Measurements from ENCODE around the gene L3MBTL2. TPM values are rescaled to one million over a fixed set of nuclear protein-coding genes. Genes with fewer than 3 reads are reported as not detected.

Gene L3MBTL2
- total and polyA plus RNA-seq, 7 donors: 7.2 to 19.0 (median 13.9) TPM

DNA sequence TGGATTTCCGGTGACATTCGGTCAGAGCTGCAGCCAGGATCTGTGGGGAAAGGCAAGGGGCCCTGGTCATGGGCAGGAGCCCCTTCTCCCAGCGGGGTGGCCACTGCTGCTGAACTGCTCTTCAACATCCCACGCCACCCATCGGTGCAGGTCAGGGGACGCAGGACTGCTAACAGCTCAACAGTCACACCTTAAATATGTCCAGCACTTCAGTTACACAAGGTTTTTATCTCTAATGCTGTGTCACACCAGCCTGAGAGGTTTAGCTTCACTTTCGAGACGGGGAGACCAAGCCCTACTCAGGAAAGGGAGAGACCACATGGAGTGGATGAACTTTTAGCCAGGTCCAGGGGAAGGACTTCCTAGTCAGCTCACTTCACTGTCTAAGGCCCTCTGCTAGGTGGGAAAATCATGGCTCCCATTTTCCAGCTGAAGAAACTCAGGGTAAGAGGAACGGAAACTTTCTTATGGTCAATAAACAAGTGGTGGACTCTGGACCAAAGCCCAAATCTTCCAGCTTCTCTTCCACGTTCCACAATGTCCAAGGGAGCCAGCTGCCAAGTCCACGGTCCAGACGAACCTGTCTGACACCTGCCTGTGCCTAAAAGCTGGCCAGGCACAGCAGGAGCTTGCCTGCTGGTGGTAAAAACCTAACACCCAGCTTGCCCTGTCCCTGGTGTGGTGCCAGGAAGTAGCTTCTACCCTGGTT is 56.6 kb downstream of the L3MBTL2 start:
- no peak for TF ChIP-seq EP300 (IDR thresholded peaks at IDR 0.05)
- no peak for TF ChIP-seq POLR2AphosphoS5 (IDR thresholded peaks at IDR 0.05)
- no peak for TF ChIP-seq POLR2A (IDR thresholded peaks at IDR 0.05)
- TF ChIP-seq, protein P1, sequence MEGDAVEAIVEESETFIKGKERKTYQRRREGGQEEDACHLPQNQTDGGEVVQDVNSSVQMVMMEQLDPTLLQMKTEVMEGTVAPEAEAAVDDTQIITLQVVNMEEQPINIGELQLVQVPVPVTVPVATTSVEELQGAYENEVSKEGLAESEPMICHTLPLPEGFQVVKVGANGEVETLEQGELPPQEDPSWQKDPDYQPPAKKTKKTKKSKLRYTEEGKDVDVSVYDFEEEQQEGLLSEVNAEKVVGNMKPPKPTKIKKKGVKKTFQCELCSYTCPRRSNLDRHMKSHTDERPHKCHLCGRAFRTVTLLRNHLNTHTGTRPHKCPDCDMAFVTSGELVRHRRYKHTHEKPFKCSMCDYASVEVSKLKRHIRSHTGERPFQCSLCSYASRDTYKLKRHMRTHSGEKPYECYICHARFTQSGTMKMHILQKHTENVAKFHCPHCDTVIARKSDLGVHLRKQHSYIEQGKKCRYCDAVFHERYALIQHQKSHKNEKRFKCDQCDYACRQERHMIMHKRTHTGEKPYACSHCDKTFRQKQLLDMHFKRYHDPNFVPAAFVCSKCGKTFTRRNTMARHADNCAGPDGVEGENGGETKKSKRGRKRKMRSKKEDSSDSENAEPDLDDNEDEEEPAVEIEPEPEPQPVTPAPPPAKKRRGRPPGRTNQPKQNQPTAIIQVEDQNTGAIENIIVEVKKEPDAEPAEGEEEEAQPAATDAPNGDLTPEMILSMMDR (IDR thresholded peaks at IDR 0.05): no peak
- H3K27me3 ChIP-seq: no peaks in the 10 kb centered on the region
- intact Hi-C loops (cut with DNase I): no loop called here
- peaks cover 24 to 88% (median 56%) of the 10 kb centered on the region in 4 donors for H3K36me3 ChIP-seq
- H3K4me1 ChIP-seq: peaks cover 0 to 4% (median under 1%) of the 10 kb centered on the region in 4 donors
- H3K27ac ChIP-seq: no peak overlapping the region
- 76 to 87% methylated on average over 12 of the region's 12 CpGs for WGBS, 2 donors
- H3K9me3 ChIP-seq: no peaks in the 10 kb centered on the region
- no peak overlapping the region for H3K4me3 ChIP-seq
- DNase-seq: no peak

- WGBS, 2 donors: 96% methylated on average over 15 of the region's 15 CpGs
- no peak for DNase-seq
- H3K36me3 ChIP-seq: peaks cover 27 to 92% (median 59%) of the 10 kb centered on the region in 4 donors
- H3K27me3 ChIP-seq: no peaks in the 10 kb centered on the region
- no peak overlapping the region for H3K27ac ChIP-seq
- intact Hi-C loops (cut with DNase I): no loop called here
- TF ChIP-seq EP300 (IDR thresholded peaks at IDR 0.05) (no peak), POLR2A (IDR thresholded peaks at IDR 0.05) (no peak), POLR2AphosphoS5 (IDR thresholded peaks at IDR 0.05) (no peak)
- TF ChIP-seq, protein P1 (IDR thresholded peaks at IDR 0.05): no peak
- no peaks in the 10 kb centered on the region for H3K4me1 ChIP-seq
- no peak overlapping the region for H3K4me3 ChIP-seq
- no peaks in the 10 kb centered on the region for H3K9me3 ChIP-seq
Measured at GRCh38 chr22:41262250-41262765, 57.2 kb downstream of the L3MBTL2 start.

- H3K9me3 ChIP-seq: no peaks in the 10 kb centered on the region
- no peaks in the 10 kb centered on the region for H3K27me3 ChIP-seq
- H3K27ac ChIP-seq: no peak overlapping the region
- peaks cover 26 to 93% (median 64%) of the 10 kb centered on the region in 4 donors for H3K36me3 ChIP-seq
- H3K4me3 ChIP-seq: no peak overlapping the region
- DNase-seq: no peak
- TF ChIP-seq POLR2AphosphoS5 (IDR thresholded peaks at IDR 0.05): no peak
- TF ChIP-seq, protein P1 (IDR thresholded peaks at IDR 0.05): no peak
- no peak for TF ChIP-seq EP300 (IDR thresholded peaks at IDR 0.05)
- TF ChIP-seq POLR2A (IDR thresholded peaks at IDR 0.05): no peak
- WGBS, 2 donors: 93 to 98% methylated on average over 2 of the region's 2 CpGs
- intact Hi-C loops (cut with DNase I): no loop called here
- H3K4me1 ChIP-seq: no peaks in the 10 kb centered on the region
Measured at GRCh38 chr22:41263704-41264103, 58.6 kb downstream of the L3MBTL2 start.

- Histone ChIP-seq H3K9me3 (no peaks in the 10 kb centered on the region), H3K27me3 (no peaks in the 10 kb centered on the region), H3K36me3 (peaks cover 26 to 93% (median 66%) of the 10 kb centered on the region in 4 donors), H3K4me3 (no peak overlapping the region), H3K4me1 (no peaks in the 10 kb centered on the region), H3K27ac (no peak overlapping the region)
- WGBS, 2 donors: 91 to 94% methylated on average over 15 of the region's 15 CpGs
- DNase-seq: no peak
- TF ChIP-seq EP300 (IDR thresholded peaks at IDR 0.05) (no peak), POLR2AphosphoS5 (IDR thresholded peaks at IDR 0.05) (no peak), POLR2A (IDR thresholded peaks at IDR 0.05) (no peak)
- TF ChIP-seq, protein P1 (IDR thresholded peaks at IDR 0.05): no peak
- intact Hi-C loops (cut with DNase I): no loop called here
Measured at GRCh38 chr22:41264408-41264941, 59.4 kb downstream of the L3MBTL2 start.
